CD1c-positive myeloid dendritic cell (primary cell): Measurements from ENCODE around the gene PLA2G4E.

Source experiments
- DNase-seq: peaks from one replicate; pipeline ENCODE4 v3.0.0-alpha.2; 2016; ENCODE audit errors: extremely low spot score

The PLA2G4E gene, protein sequence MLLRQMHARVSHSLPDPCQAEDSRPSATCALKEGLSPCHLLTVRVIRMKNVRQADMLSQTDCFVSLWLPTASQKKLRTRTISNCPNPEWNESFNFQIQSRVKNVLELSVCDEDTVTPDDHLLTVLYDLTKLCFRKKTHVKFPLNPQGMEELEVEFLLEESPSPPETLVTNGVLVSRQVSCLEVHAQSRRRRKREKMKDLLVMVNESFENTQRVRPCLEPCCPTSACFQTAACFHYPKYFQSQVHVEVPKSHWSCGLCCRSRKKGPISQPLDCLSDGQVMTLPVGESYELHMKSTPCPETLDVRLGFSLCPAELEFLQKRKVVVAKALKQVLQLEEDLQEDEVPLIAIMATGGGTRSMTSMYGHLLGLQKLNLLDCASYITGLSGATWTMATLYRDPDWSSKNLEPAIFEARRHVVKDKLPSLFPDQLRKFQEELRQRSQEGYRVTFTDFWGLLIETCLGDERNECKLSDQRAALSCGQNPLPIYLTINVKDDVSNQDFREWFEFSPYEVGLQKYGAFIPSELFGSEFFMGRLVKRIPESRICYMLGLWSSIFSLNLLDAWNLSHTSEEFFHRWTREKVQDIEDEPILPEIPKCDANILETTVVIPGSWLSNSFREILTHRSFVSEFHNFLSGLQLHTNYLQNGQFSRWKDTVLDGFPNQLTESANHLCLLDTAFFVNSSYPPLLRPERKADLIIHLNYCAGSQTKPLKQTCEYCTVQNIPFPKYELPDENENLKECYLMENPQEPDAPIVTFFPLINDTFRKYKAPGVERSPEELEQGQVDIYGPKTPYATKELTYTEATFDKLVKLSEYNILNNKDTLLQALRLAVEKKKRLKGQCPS

DNA sequence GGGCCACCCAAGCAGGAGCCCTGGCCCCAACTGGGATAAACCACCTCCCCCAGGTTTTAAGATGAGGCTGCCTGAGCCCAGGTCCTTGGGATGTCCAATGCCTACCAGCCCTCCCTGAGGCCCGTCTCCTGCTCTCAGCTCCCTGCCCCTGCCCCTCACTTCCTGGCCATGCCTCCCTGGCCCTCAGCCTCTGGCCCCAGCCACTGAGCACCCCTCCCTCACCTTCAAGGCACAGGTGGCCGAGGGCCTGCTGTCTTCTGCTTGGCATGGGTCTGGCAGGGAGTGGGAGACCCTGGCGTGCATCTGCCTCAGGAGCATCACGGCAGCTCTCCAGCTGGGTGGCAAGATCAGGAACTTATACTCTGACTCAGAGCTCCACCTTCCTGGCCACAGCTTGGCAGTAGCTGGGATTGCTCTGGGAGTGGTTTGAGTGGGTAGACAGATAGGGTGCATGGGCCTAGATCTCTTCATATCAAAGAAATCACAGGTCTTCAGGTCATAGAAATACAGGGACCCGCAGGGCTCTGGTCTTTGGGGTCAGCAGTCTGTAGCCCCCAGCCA is at the start of gene PLA2G4E:
PLA2G4E (minus strand) TSS at position 330 of the 561 bp plus-strand sequence; CDS start at position 318, 12 bp downstream.
- DNase-seq = no peak

DNA sequence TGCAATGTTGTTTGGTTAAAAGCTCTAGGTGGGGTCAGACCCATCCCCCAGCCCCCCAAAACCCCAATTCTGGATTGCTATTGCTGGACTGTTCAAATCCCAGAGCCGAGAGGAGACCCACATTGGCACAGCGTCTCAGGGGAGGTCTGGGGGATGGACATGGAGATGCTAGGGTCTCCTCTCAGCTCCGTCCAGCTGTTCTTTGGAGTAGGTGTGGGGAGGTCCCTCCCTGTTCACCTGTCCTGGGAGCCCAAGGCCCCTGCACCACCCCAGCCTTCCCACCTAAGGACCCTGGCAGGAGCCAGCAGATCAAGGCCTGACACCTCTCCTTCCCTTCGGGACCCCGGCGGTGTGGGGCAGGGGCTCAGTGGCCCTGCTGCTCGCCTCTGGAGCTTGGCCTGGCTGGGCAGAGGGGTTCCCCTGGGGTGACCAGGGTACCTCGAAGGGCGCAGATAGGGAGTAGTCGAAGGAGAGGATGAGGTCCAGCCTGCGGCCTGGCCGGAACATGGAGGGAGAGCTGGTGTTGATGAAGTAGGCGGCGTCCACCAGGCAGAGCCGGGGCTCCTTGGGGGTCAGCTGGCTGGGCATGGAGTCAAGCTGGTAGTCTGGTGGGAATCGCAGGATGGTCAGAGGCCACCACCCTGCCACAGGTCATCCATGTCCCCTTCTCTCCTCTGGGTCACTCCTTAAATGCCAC is 49.6 kb upstream of the PLA2G4E start:
- DNase-seq = no peak

DNA sequence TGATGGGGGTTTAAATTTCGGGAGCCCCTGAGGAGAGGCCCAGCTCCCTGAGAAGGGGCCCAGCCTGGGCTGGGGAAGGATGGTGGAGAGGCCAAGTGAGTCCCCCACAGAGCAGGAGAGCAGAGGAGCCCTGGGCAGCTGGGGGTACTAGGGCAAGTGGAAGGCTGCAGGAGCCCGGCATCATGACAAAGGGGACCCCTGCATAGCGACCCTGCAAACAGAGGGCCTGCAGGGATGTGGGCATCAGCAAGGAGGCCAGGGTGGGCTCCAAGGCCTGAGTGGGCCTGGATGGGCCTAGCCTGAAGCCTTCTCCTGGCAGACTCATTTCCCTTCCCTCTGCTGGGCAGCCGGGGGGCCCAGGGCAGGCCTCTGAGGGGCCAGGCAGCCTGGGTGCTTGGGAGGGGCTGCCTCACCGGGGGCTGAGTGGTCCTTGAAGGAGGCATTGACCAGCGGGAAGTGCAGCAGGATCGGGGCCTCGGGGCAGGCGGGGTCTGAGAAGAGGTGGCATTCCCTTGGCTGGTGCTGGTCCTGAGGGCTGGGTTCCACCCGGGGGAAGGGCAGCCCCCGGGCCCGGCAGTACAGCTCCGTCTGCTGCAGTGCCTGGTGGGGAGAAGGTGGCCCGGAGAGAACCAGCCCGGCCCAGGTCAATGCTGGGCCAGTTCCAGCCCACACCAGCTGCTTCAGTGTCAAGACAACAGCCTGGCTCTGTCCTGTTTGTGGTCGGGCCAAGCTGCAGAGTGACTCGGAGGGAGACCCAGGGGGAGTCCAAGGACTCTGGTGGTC is 48.8 kb upstream of the PLA2G4E start:
- no peak for DNase-seq

DNA sequence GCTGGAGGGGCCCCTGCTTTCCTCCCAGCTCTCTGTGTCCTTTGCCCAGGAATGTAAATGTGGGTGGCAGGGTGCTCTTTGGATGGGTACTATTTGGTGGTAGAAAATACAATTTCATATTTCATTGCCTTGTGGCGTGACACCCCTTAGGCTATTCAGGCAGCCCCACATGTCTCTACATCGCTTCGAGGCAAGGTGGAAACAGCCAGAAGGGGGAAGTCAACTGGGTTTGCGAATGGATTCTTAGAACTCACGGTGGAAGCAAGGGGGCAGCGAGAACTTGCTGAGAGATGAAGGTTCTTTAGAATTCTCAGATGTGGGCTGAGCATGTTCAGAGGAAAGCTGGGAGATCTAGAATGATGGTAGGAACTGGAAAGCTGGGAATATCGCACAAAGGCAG is 48.2 kb upstream of the PLA2G4E start:
- DNase-seq = no peak

DNA sequence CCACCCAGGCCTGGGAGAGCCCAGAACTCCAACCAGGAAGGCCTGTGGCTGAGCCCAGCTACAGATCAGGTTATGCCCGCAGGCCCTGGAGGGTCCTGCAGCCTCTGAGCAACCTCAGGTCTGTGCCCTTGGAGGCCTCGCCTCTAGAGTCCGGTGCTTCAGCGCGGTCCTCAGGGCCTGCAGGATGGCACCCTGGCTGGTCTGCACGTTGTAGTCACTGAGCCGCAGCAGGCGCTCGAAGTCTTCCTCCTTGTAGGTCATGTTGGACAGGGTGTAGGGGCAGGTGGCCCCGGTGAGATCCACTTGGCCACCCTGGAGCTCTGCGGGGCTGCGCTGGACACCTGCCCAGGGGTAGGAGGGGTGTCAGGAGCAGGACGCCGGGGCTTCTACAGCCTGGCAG is 47.8 kb upstream of the PLA2G4E start:
- no peak for DNase-seq

DNA sequence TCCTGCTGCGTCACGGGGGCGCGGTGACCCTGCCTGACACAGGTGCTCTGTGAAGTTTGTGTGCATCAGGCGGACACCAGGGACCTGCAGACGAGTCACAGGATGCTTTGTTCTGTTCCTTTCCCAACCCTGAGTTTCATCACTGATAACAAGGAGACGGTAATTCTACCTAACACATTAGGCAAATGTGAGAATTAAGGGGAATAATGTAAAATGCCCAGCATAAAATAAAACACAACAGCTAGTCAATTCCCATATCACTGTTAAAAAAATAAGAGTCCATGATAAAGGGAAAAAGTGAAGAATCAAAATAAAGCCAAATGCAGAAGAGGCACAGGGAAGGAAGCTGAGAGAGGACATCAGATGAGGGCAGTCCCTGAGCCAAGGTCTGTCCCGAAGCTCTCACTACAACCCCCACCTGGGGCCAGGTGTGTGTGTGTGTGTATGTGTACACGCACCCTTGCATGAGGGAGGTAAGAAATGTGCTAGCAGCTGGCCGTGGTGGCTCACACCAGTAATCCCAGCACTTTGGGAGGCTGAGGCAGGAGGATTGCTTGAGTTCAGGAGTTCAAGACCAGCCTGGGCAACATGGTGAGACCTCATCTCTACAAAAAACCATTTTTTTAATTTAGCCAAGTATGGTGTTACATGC is 46.0 kb upstream of the PLA2G4E start:
- DNase-seq = no peak

DNA sequence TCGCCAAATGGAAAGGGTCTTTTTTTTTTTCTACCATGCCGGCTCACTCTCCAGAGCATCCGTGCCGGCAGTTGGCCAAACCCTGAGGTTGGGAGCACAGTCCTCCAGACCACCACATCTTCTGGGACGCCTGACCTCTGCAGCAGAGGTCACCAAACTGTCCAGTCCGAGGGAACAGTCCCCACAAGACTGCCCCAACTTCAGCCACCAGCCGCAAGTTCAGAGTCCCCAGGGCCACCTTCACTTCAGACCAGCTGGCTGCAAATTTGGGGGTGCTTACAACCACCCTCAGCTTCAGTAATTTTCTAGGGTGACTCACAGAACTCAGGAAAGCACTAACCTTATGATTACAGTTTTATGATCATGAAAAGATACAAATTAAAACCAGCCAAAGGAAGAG is 44.6 kb upstream of the PLA2G4E start:
- no peak for DNase-seq

DNA sequence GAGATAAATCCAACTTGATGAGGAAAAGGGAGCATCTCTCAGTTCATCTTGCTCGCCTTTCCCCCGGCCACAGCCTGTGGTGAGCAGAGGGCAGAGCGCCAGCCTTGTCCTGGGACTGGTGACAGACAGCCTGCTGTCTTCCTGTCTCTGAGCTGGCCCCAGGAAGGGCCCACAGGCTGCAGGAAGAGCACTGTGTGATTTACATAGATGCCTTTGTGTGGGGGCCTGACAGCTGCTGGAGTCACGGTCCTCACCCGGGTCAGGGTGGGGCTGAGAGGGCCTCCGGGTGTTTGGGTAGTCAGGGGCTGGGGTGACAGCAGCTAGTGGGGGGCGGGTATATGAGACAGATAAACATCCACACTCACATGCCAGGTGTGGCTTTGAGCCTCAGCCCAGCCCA is 44.2 kb upstream of the PLA2G4E start:
- no peak for DNase-seq

DNA sequence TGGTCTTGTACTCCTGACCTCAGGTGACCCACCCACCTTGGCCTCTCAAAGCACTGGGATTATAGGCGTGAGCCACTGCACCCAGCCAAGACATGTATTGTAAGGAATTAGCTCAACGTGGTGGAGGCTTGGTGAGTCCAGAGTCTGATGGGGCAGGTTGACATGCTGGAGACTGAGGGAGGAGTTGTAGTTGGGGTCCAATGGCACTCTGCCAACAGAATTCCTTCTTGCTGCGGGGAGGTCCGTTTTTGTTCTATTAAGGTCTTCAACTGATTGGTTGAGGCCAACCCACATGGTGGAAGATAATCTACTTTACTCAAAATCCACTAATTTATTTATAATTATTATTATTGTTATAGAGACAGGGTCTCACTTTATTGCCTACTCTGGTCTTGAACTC is 43.4 kb upstream of the PLA2G4E start:
- DNase-seq = no peak

DNA sequence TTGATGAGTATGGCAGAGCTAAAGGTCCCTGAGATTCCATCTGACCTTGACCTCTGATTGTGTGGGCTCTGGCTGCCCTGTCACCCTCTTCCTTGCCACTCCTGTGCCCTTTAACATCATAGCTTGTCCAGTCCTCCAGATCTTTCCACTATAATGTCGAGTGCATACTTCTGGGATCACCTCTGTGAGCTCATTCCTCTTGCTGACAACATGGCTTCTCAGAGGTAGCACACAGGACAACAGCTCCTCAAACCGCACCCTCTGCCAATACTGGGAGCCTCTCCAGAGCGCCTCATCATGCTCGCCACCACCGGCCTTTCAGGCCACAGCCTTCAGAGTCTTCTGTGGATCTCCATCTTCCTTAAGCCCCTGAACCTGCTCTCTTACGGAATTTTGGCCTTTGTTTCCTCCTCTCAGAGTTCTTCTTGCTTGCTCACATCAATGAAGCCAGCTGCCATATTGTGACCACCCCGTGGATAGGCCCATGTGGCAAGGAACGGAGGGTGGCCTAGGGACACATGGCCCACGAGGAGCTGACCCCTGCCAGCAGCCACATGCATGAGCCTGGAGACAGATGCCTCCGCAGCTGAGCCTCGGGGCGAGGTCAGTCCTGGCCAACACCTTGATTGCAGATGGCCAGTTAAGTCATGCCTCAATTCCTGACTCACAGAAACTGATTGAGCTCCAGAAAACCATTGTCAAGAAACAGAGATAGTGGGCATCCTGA is 42.4 kb upstream of the PLA2G4E start:
- no peak for DNase-seq

DNA sequence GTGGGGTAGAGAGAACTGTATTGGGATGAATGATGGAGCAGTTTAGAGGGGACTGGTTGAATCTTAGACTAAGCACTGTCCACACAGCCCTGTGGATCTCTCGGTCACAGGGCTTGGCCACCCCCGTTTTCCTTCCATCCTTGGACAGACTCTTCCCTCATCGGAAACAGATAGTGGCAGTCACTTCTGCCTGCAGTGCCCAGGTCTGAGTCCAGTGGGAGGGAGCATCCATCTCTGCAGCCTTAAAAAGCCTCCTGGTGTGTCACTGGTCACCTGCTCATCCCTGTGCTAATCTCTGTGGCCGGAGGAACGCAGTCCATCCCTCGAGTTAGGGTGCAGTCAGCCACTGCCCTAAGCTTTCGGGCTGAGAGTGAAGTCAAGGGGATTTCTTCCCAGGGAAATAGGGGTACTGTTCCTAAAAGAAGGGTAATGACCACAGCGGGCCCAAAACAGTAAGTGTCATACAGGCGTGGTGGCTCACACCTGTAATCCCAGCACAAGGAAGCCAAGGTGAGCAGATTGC is 41.5 kb upstream of the PLA2G4E start:
- no peak for DNase-seq

DNA sequence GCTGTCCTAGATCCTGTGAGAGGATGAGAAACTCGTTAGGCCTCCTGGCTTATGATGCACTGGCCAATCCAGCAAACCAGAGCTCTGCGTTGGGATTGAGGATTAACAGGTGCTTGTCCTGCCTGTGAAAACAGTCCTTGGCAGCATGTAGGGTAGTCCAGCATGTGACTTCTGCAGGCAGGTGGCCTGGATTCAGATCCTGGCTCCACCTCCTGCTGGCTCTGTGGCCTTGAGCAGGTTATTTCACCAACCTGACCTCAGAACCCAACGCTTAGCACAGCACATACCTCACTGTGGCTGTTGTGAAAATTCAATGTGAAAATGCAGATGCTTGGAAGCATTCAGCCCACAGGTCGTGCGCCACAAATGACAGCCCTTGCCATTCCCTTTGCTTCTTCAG is 40.0 kb upstream of the PLA2G4E start:
- no peak for DNase-seq

DNA sequence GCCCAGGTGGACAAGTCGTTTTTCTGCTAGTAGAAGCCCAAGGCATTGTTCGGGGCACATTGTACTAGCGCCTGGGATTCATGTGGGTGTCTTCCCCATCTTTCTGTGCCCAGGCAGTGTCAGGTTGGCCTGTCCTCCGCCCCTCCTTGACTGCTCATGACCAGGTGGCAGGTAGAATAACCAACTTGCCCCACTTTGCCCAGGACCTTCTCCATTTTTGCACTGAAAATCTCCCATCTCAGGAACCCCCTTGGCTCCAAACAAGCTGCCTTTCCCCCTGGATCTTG is 39.6 kb upstream of the PLA2G4E start:
- DNase-seq = no peak

DNA sequence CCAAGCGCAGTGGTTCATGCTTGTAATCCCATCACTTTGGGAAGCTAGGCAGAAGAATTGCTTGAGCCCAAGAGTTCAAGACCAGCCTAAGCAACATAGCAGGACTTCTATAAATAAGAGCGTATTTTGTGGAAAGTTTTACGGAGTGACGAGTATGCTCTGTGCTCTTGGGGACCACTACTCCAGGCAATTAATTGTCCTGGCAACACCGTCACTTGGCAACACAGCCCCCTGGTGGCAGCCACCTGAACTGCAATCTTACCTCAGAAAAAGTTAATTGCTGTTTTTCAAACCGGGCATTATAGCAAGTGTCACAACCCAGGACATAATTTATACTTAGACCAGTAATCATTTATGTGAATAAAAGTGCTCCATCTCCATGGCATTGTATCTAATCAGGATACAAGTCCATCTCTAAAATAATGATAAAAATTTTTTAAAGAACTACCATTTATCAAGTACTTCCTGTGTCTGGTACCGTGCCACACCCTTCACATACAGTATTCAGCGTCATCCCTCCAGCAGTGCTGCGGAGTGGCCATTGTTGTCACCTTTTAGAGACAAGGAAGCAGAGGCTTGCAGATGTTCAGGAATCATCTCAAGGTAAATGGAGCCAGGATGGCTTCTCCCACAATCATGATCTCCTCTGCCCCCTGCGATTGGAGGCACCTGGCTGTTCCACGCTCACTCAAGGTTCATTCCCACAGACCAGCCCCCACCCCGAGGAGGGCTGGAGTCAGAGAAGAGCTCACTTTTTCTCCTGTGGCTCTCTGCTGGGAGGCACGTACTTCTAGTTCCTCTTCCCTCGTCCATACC is 39.0 kb upstream of the PLA2G4E start:
- DNase-seq = peak; percentile 75

DNA sequence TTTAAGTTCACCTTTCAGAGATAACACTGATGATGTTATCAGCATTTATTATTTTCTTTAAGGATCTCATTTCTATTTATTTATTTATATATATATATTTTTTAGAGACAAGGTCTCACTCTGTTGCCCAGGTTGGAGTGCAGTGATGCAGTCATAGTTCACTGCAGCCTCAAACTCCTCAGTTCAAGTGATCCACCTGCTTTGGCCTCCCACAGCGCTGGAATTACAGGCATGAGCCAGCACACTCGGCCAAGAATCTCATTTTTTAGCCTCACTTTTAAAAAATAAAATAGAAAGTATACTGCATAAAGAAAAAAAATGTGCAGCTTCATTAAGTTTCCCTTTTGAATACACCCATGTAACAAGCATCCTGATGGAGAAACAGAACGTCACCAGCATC is 37.9 kb upstream of the PLA2G4E start:
- no peak for DNase-seq

DNA sequence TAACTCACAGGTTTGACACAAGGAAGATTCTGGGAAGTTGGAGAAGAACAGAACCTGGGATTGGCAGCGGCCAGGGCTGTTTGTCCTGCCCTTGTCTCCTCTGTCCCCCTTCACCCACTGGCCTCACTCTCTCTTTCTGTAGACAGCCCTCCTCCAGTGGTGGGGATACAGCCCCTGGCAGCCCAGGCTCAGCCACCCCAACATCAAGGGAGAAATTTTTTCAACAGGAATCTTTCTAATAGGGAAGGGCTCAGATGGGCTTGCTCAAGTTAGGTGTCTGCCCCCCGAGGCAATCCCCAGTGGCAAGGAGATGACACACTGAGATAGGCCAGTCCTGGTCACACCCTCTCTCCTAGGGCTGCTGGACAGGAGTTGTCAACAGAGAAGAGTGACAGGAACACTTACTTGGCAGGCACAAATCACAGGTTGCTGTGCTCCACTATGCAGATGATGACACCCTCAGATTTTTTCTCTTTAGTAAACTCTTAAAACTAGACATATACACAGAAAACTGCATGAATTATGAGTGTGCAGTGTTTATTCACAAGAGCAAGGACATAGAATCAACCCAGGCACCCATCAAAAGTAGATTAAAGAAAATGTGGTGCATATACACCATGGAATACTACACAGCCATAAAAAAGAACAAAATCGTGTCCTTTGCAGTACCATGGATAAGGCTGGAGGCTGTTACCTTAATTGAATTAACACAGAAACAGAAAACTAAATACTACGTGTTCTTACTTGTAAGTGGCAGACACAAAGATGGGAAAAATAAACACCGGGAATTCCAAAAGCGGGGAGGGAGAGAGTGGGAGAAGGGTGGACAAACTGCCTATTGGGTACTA is 37.2 kb upstream of the PLA2G4E start:
- DNase-seq = no peak

DNA sequence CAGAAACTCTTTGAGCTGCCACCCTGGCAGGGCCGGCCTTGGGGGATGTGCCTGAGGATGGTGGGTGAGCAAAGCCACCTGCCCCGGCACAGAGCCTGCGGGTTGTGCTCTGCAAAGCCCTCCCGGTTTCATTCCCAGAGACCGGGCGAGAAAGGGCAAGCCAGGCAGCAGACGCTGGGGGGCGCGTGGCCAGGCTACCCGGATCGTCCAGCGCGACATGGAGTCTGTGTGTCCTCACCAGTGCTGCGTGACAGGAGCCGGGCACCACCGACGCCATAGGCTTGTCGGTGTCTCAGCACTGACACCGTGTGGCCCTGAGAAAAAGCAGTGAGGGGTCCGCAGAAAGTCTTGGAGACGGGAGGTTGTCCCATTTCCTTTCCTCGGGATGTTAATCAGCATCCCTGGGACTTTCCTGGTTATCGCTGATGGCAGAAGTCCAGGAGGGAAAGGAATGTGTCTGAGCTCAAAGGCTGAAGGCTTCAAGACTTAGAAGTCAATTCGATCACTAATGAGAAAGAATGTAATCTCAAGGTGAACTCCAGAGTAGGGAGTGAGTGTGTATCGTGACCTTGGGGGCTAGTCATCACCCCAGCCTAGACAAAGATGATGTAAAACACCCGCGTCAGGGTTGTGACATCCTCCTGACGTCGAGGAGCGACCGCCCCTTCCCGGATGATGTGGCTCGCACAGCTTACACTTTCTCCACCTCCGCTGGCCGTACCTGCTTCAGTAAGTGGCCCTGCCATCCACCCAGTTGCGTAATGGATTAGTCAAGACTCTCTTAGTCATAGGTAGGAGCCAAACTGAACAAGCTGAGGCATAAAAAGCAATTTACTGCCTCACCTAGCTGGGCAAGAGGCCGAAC is 36.3 kb upstream of the PLA2G4E start:
- peak; percentile 79 for DNase-seq
